ENCODE data around the gene FAM20B.

Gene FAM20B

GRCh38 chr1:179095377-179095776 lies 69.7 kb downstream of the FAM20B start:
- TF ChIP-seq, protein P1, sequence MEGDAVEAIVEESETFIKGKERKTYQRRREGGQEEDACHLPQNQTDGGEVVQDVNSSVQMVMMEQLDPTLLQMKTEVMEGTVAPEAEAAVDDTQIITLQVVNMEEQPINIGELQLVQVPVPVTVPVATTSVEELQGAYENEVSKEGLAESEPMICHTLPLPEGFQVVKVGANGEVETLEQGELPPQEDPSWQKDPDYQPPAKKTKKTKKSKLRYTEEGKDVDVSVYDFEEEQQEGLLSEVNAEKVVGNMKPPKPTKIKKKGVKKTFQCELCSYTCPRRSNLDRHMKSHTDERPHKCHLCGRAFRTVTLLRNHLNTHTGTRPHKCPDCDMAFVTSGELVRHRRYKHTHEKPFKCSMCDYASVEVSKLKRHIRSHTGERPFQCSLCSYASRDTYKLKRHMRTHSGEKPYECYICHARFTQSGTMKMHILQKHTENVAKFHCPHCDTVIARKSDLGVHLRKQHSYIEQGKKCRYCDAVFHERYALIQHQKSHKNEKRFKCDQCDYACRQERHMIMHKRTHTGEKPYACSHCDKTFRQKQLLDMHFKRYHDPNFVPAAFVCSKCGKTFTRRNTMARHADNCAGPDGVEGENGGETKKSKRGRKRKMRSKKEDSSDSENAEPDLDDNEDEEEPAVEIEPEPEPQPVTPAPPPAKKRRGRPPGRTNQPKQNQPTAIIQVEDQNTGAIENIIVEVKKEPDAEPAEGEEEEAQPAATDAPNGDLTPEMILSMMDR (IDR thresholded peaks at IDR 0.05; ENCODE audit: low read depth, low read length) = no peak

GRCh38 chr1:179095924-179096323 lies 70.2 kb downstream of the FAM20B start:
- TF ChIP-seq, protein P1 (IDR thresholded peaks at IDR 0.05; ENCODE audit: low read depth, low read length) = no peak
- H3K4me3 ChIP-seq (ENCODE audit: low read depth, low read length) = no peak overlapping the region

More at GRCh38 chr1:179095377-179095776, 69.7 kb downstream of the FAM20B start:
- H3K4me3 ChIP-seq (ENCODE audit: low read depth, low read length) = no peak overlapping the region

DNA sequence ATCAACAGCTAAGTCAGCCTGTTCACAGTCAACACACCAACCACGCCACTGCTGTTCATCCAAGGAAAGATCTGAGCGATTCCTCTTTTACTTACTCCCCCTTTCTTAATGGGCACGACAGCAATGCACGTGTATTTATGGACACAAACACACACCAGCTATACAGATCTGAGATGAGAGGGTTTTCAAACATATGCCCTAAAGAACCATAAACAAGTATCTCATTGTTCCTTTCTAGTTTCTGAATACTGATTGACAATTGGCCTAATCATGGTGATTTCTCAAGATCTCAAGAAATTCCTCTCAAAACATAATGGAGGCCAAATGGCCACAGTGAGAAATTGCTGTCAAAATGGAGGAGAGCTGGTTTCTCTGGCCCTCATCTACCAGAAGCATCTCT lies 74.2 kb downstream of the FAM20B start:
- H3K4me3 ChIP-seq (ENCODE audit: low read depth, low read length) = no peak overlapping the region
- TF ChIP-seq, protein P1 (IDR thresholded peaks at IDR 0.05; ENCODE audit: low read depth, low read length) = no peak

GRCh38 chr1:179101566-179101965 lies 75.9 kb downstream of the FAM20B start:
- TF ChIP-seq, protein P1 (IDR thresholded peaks at IDR 0.05; ENCODE audit: low read depth, low read length) = no peak
- no peak overlapping the region for H3K4me3 ChIP-seq (ENCODE audit: low read depth, low read length)

DNA sequence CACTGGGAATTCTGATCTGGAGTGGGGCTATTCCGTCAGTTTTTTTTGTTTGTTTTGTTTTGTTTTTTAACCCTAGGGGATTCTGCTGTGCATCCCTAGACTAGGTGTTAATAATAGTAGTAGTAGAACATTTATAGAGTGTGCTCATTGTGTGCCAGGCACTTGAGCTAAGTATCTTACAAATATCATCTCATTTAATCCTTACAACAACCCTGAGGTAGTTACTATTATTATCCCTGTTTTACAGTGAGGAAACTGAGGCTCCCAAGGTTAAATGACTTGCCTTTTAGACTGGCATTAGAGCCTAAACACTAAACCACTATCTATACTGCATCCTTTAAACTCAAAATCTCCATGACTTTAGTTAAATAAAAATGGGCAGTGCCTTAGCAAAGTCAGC lies 78.3 kb downstream of the FAM20B start:
- no peak overlapping the region for H3K4me3 ChIP-seq (ENCODE audit: low read depth, low read length)
- TF ChIP-seq, protein P1 (IDR thresholded peaks at IDR 0.05; ENCODE audit: low read depth, low read length) = no peak

- H3K4me3 ChIP-seq (ENCODE audit: low read depth, low read length) = no peak overlapping the region
- TF ChIP-seq, protein P1 (IDR thresholded peaks at IDR 0.05; ENCODE audit: low read depth, low read length) = no peak
Measured at GRCh38 chr1:179104611-179105250, 79.0 kb downstream of the FAM20B start.

- TF ChIP-seq, protein P1 (IDR thresholded peaks at IDR 0.05; ENCODE audit: low read depth, low read length) = no peak
- H3K4me3 ChIP-seq (ENCODE audit: low read depth, low read length) = no peak overlapping the region
Measured at GRCh38 chr1:179105393-179105792, 79.7 kb downstream of the FAM20B start.
